Psoas muscle (tissue), 8 donors: ENCODE data around the gene ST14. TPM values are rescaled to one million over a fixed set of nuclear protein-coding genes. Genes with fewer than 3 reads are reported as not detected.

Experiments used
- ATAC-seq, 4 donors: fragments of 200-7000 bp; cut with Tn5 transposase; one replicate each; pipeline ENCODE4 v1.9.1; 2020; ENCODE audit warnings: moderate library complexity in 3 of 4, mild to moderate bottlenecking in 2 of 4
- DNase-seq, 2 donors: peaks; one replicate each; pipeline ENCODE4 v3.0.0-alpha.2; 2020
- H3K27ac ChIP-seq: fragments of 200-600 bp; one replicate; pipeline ENCODE4 v1.8.0; 2022
- H3K27me3 ChIP-seq, 3 donors: fragments of 200-600 bp in 1 of 3; one replicate each; pipeline versions ENCODE4 v1.6.1 to v1.8.0; 2013 to 2022; ENCODE audit warnings: low read length in 2 of 3, mild to moderate bottlenecking in 2 of 3, moderate library complexity in 1 of 3; ENCODE audit not compliant: insufficient read depth in 3 of 3
- H3K36me3 ChIP-seq, 2 donors: fragments of 200-600 bp in 1 of 2; one replicate each; pipeline versions ENCODE4 v1.6.1 to v1.8.0; 2013 to 2022; ENCODE audit warnings: low read depth in 1 of 2, mild to moderate bottlenecking in 1 of 2, moderate library complexity in 1 of 2; ENCODE audit not compliant: insufficient read depth in 1 of 2
- H3K4me1 ChIP-seq: fragments of 200-600 bp; one replicate; pipeline ENCODE4 v1.8.0; 2022
- H3K4me3 ChIP-seq: fragments of 200-600 bp; one replicate; pipeline ENCODE4 v1.8.0; 2022; ENCODE audit warnings: mild to moderate bottlenecking
- H3K9me3 ChIP-seq: fragments of 200-600 bp; one replicate; pipeline ENCODE4 v1.8.0; 2022
- WGBS, 3 donors: extraction: QIAGEN DNeasy Blood & Tissue Kit; methylation state at CpG; one replicate each; pipeline versions ENCODE4 v1.1.6 to v1.1.7; 2013; 5-methylcytosine and 5-hydroxymethylcytosine counted together
- intact Hi-C, 2 donors: fragments of 100-400 bp; cut with DNase I; formaldehyde crosslinking; loops; one replicate each; pipeline versions ENCODE4 v1.11.0 to v1.14.2; 2022
- polyA plus RNA-seq, 3 donors: library from polyadenylated mRNA; stranded (reverse); fragments of 200-250 nt; gene quantifications; one replicate each; pipeline ENCODE4 v1.2.3, GENCODE V29; 2013
- total RNA-seq, 4 donors: library from RNA; stranded (reverse); fragmentation: NEBNext Ultra II Directional in 2 of 4; extraction: Animal tissue kit (Norgen Biotek cat#: 25700) in 2 of 4; gene quantifications; one replicate each; pipeline versions ENCODE4 v1.2.1 to v1.2.4, GENCODE V29; 2021 to 2023
- TF ChIP-seq, protein P1 (sequence below): fragments of 200-600 bp; IDR thresholded peaks from one replicate; pipeline ENCODE4 v1.8.0; 2022; ENCODE audit warnings: antibody characterized with exemption
- donor health status: healthy with polysubstance abuse.
- donor health status: DM: no; HTN: no; CAD: no; lungs with moderate emphysema.
- donor health status: Bipolar disorder and iron deficiency.
- donor health status: healthy.
- donor health status: DM: yes; HTN: yes; CAD: no.
- donor health status: DM: no; HTN: no; CAD: no.
- donor health status: DM: no; HTN: no; CAD: no.
- donor health status: DM: yes; HTN: yes; CAD: no.

Gene ST14
- total and polyA plus RNA-seq, 7 donors: 0.22 to 0.77 (median 0.51) TPM

DNA sequence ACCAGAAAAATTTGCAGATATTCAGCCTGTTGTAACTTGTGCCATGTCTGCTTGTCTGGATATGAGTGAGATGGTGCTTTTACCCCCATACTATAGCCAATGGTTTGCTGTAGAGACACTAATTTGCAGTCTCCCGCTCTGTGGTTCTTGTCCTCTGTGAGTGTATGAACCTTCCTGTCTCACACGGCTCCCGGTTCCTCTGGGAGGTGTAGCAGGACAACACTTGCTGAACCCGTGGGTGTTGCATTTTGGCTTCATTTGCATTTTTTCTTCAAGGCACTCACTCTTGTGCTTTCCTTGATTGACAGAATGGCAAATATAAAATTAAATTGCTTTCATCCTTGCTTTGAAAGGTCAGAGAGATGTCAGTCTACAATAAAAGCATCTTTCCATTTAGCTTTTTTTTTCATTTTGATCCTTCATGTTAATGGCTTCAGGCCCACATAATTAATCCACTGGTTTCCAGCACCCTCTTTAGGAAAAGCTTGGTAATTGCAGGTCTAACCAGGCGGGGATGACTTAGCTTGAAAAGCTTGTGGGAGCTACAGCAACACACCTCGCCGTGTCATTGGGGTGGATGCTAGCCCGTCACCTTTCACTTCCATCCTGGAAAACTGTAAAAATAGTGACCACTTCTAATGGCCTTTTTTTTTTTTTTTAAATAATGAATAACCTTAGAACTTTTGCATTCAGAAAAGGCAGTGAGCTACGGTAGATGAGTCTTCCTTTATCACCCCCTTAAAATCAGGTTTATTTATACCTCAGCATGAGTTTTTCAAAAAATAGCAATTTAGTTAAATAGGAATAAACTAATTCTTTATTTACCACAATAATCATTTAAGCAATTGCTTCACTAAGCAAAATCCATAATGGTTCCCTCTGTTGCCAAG is 27.4 kb upstream of the ST14 start:
- WGBS, 3 donors: 61 to 68% (median 63%) methylated on average over 9 of the region's 9 CpGs
- intact Hi-C loops: loop anchor here (1.0 to 5.0 kb wide), 4 partner anchors 65 to 209 kb away; partner anchors contain the start of genes PRDM10 (in 2 of the 2) and APLP2 (in 1 of the 2)
- ATAC-seq: peak; percentile 65 to 92 (median 80)
- no peak for DNase-seq
- no peaks in the 10 kb centered on the region for H3K9me3 ChIP-seq
- H3K4me1 ChIP-seq: peaks cover 8% of the 10 kb centered on the region
- H3K4me3 ChIP-seq: no peak overlapping the region
- TF ChIP-seq, protein P1, sequence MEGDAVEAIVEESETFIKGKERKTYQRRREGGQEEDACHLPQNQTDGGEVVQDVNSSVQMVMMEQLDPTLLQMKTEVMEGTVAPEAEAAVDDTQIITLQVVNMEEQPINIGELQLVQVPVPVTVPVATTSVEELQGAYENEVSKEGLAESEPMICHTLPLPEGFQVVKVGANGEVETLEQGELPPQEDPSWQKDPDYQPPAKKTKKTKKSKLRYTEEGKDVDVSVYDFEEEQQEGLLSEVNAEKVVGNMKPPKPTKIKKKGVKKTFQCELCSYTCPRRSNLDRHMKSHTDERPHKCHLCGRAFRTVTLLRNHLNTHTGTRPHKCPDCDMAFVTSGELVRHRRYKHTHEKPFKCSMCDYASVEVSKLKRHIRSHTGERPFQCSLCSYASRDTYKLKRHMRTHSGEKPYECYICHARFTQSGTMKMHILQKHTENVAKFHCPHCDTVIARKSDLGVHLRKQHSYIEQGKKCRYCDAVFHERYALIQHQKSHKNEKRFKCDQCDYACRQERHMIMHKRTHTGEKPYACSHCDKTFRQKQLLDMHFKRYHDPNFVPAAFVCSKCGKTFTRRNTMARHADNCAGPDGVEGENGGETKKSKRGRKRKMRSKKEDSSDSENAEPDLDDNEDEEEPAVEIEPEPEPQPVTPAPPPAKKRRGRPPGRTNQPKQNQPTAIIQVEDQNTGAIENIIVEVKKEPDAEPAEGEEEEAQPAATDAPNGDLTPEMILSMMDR: peak; percentile 83
- no peak overlapping the region for H3K27ac ChIP-seq
- no peaks in the 10 kb centered on the region for H3K27me3 ChIP-seq
- peaks cover 0 to 88% of the 10 kb centered on the region in 2 donors for H3K36me3 ChIP-seq

- no peaks in the 10 kb centered on the region for H3K9me3 ChIP-seq
- intact Hi-C loops: loop anchor here (2.0 to 5.0 kb wide), 3 partner anchors 66 to 211 kb away; partner anchors contain the start of genes PRDM10 (in 2 of the 2) and APLP2 (in 1 of the 2)
- TF ChIP-seq, protein P1: no peak
- no peaks in the 10 kb centered on the region for H3K27me3 ChIP-seq
- 50 to 69% (median 50%) methylated on average over 8 of the region's 8 CpGs for WGBS, 3 donors
- no peak overlapping the region for H3K4me3 ChIP-seq
- peaks cover 0 to 81% of the 10 kb centered on the region in 2 donors for H3K36me3 ChIP-seq
- H3K4me1 ChIP-seq: no peaks in the 10 kb centered on the region
- no peak for ATAC-seq
- DNase-seq: no peak
- no peak overlapping the region for H3K27ac ChIP-seq
These were observed 25.9 kb upstream of the ST14 start for GRCh38 chr11:130133716-130134115.

DNA sequence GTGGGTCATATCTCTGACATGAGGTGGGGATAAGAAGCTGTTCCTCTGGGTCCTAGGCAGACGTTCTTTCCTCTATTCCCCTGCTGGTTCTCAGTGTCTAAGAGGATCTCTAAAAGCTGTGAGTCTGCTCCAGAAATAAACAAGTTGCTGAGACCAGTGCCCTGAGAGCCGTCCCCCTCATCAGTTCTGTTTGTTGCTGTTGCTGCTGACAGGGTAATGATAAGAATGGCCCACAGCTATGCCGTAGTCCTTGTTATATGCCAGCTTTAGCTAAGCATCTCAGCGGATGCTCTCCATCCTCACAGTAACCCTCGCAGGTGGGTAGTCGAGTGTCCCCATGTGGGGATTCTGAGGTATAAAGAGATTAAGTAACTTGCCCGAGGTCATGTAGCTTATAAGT is 23.5 kb upstream of the ST14 start:
- intact Hi-C loops: no loop called here
- TF ChIP-seq, protein P1: no peak
- H3K4me3 ChIP-seq: no peak overlapping the region
- no peaks in the 10 kb centered on the region for H3K9me3 ChIP-seq
- H3K27me3 ChIP-seq: no peaks in the 10 kb centered on the region
- H3K4me1 ChIP-seq: no peaks in the 10 kb centered on the region
- DNase-seq (no peak), ATAC-seq (no peak)
- WGBS, 3 donors: 83 to 90% (median 84%) methylated on average over 7 of the region's 7 CpGs
- peaks cover 0 to 75% of the 10 kb centered on the region in 2 donors for H3K36me3 ChIP-seq
- no peak overlapping the region for H3K27ac ChIP-seq

DNA sequence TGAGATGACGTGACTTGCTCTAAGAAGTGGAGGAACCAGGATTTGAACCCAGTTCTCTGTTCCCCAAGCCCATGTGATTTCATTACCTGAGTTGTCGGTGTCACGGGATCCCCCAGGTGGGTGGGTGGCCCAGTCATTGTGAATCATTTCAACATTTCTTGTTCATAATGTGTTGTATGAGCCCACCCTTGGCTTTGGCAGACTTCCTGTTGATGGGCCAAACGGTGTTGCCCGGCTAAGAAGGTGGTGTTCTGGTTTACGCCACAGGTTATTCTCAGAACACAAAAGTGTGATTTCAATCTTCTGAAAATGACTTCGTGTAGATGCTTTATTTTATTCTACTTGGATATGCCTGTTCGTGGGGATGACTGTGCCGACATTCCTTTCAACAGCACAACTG is 21.6 kb upstream of the ST14 start:
- Histone ChIP-seq H3K9me3 (no peaks in the 10 kb centered on the region), H3K27me3 (no peaks in the 10 kb centered on the region), H3K27ac (no peak overlapping the region), H3K4me1 (no peaks in the 10 kb centered on the region), H3K4me3 (no peak overlapping the region), H3K36me3 (peaks cover 9 to 85% of the 10 kb centered on the region in 2 donors)
- 93 to 94% (median 93%) methylated on average over 9 of the region's 9 CpGs for WGBS, 3 donors
- DNase-seq (no peak), ATAC-seq (no peak)
- intact Hi-C loops: no loop called here
- TF ChIP-seq, protein P1: no peak
